HG02623 (cell line): ENCODE data around the gene MAEA.
"Not testable (repeated sequence)": the region's sequence is repeated elsewhere in the genome, so short reads cannot be mapped to it uniquely, and the experiment has no call there.

Experiments used
- ATAC-seq: cut with Tn5 transposase; IDR thresholded peaks from one replicate; pipeline ENCODE4 v1.9.1; 2021; ENCODE audit warnings: moderate library complexity; ENCODE audit not compliant: unreplicated experiment

Gene MAEA

DNA sequence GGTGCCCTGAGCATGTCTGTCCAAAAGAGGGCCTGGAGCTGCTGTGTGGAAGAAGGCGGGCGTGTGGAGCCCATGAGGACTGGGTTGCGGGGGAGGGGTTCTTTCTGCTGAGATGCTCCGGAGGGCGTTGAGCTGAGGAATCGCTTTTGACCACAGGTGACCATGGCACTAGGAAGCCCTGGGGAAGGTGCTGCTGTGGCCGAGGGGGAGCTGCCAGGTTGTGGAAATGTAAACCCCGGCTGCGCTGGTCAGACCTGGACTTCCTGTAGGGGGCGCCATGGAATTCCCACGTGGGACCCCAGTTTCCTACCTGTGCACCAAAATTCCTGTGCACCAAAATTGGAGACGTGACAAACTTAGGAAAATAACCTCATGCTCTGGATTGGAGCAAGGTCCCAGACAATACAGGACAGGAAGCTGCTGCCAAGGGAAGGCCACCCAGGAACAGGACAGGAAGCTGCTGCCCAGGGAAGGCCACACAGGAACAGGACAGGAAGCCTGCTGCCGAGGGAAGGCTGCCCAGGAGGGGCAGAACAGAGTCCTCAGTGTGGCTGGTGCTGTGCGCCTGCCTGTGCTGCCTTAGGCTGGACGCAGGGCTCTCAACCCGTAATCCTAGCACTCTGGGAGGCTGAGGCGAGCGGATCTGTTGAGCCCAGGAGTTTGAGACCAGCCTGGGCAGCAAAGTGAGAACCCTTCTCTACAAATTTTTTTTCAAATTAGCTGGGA lies 29.0 kb downstream of the MAEA start:
- ATAC-seq: no peak

DNA sequence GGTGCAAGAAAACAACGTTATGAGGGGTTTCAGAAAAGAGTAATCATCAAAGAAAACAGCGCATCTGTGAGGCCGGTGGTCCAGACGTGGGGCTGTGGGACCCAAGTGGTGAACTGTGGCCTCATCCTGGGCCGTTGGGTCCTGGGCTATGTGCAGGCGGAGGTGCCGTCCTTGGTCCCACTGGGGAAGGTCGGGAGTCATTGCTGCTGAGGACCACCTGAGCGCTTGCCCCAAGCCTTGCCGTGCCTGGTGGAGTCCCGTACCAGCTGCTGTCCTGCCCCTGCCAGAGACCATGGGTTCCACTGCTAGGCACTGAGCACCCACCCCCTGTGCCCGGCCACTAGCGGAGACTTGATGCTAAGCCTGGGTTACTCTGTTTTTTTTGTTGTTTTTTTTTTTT lies 31.8 kb downstream of the MAEA start:
- ATAC-seq: no peak

DNA sequence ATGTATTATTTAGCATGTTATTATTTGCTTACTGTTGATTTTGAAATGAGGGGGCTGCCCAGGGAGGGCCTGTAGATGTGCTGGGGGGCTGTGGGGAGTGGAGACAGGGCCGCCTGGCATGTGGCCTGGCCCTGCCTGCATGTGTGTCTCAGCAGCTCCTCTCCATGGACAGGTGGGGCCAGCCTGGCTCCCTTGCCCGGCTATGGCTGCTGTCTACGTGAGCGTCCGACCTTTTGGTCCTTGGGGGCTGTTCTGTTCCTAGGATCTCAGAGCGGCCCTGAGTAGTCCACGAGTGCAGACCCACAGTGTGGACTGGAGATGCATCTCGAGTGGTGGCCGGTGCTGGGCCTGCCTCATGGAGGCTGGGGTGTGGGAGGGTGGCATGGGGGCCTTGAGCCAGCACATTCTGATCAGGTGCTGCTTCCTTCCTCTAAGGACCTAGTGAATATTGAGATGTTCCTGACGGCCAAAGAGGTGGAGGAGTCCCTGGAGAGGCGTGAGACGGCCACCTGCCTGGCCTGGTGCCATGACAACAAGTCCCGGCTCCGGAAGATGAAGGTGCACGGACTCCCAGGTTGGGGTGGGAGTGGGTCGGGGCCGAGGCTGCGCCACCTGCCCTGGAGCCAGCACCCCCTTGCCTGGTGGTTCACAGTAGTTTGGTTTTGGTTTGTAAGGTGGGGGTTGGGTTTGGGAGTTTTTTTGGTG lies 32.4 kb downstream of the MAEA start:
- no peak for ATAC-seq

DNA sequence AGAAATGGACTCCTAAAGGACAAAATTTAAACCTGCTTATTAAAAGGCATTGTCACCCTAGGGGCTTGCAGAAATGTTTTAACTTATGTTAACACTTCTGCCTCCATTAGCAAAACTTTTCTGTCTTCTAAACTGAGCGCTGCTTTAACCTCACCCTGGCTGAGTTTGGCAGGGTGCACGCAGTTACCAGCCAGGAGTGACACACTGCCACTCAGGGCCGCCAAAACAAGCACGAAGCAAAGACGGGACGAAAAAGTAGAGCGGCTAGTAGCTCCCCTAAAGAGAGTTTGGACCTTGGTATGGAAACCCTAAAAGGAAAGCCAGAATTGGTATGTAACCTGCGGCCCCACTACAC lies 33.6 kb downstream of the MAEA start:
- no peak for ATAC-seq

DNA sequence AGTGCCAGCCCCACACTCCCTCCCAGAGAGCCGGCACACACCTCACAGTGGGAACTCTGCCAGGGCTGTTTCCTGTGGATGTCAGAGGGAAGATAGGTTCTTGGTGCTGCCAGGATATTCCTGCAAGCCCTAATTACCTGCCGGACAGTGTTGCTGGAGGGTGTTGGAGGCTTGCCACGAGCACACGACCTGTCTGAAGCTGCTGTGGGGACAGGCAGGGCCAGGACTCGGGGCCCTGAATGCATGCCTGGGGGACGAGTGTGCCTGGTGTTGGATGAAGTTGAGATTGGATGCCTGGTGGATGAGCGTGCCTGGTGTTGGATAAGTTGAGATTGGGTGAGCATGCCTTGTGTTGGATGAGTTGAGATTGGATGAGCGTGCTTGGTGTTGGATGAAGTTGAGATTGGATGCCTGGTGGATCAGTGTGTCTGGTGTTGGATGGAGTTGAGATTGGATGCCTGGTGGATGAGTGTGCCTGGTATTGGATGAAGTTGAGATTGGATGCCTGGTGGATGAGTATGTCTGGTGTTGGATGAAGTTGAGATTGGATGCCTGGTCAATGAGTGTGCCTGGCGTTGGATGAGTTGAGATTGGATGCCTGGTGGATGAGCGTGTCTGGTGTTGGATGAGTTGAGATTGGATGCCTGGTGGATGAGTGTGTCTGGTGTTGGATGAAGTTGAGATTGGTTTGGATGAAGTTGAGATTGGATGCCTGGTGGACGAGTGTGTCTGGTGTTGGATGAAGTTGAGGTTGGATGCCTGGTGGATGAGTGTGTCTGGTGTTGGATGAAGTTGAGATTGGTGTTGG lies 34.1 kb downstream of the MAEA start:
- no peak for ATAC-seq

DNA sequence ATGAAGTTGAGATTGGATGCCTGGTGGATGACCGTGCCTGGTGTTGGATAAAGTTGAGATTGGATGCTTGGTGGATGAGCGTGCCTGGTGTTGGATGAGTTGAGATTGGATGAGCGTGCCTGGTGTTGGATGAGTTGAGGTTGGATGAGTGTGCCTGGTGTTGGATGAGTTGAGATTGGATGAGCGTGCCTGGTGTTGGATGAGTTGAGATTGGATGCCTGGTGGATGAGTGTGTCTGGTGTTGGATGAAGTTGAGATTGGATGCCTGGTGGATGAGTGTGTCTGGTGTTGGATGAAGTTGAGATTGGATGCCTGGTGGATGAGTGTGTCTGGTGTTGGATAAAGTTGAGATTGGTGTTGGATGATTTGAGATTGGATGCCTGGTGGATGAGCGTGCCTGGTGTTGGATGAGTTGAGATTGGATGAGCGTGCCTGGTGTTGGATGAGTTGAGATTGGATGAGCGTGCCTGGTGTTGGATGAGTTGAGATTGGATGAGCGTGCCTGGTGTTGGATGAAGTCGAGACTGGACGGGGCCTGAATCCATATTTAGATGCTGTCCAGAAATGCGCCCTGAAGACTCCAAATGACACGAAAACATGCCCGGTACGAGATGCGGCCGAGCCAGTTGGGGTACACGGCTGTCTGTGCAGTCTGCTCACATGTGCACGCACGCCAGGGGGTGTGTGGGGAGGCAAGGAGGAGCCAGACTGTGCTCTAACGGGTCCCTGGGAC lies 34.9 kb downstream of the MAEA start:
- not testable (repeated sequence) for ATAC-seq

DNA sequence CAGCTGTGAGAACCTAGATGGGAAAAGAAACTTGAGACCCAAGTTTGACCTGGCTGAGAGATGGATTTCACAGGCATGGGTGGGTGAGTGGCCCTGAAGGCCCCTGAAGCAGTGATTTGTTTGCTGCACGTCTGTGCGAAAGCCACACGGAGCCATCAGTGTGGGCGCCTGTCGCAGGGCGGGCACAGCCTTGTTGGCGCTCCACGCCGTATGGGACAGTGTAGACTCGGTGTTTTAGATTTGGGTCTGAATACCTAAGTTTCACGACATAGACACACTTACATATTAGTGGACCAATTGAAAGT lies 35.4 kb downstream of the MAEA start:
- no peak for ATAC-seq

DNA sequence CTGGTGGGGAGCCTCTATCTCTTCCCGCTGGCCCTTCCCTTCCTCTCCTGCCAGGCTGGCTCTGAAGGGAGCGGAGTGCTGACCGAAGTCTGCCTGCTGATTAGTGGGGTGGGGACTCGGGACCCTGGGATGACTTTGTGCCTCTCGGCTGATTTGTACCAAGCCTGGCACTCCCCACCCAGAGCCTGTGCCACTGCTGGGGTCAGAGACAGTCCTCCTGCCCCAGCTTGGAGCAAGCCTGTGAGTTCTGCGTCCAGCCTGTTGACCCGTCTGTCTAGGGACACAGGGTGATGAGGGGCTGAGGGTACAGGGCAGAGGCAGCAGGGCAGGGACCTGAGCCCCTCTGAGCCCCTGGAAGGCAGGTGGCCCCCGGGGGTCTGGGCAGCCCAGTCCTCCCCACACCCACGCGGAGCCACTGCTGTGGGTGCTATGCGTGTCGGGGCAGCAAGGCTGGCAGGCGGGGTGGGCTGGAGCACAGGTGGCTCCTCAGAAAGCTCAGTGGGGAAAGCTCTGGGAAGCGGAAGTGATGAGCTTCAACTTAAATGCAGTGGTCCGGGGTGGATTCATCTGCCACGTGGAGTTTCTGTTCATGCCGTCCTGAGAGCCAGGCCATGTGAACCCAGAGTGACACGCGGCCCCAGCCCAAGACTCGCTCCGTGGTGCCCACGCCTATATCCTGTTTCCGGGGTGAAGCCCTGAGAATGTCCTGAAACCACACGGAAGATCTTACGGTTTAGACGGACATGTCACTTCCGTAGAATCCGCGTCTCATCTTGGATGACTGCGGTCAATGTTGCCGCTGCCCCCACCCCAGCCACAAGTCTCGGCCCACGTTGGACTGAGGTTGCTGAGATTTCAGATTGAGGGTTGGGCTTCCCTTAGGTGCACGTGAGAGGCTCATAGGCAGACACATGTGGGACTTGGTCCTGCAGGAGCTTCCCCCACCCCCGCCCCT lies 36.3 kb downstream of the MAEA start:
- no peak for ATAC-seq

DNA sequence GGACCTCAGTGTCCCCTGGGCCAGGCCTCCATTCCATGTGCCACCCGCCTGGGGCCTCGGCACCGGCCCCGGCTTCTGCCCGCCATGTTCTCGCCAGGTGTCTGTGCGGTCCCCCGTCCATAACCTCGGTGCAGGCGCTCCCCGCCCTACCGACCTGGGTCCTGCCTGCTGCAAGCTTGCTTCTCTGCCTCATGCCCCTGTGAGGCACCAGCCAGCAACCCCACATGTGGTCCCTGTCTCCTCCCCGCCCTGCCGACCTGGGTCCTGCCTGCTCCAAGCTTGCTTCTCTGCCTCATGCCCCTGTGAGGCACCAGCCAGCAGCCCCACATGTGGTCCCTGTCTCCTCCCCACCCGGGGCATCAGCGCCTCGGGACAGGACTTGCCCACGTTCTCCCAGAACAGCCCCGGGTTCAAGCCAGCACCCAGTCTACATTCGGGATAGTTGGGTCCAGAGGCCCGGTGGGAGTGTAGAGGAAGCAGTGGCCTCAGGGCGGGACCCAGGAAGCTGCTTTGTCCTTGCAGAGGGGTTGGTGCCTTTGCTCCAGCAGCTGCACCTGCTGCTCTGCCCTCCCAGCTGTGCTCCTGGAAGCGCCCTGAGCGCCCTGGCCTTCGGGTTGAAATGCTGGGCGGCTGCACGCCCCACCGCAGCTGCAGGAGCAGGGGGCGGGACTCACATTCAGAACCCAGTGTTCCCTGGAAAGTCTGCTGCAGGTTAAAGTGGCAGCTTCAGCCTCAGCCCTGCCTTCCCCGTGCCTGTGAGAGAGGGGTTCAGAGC lies 37.2 kb downstream of the MAEA start:
- no peak for ATAC-seq

DNA sequence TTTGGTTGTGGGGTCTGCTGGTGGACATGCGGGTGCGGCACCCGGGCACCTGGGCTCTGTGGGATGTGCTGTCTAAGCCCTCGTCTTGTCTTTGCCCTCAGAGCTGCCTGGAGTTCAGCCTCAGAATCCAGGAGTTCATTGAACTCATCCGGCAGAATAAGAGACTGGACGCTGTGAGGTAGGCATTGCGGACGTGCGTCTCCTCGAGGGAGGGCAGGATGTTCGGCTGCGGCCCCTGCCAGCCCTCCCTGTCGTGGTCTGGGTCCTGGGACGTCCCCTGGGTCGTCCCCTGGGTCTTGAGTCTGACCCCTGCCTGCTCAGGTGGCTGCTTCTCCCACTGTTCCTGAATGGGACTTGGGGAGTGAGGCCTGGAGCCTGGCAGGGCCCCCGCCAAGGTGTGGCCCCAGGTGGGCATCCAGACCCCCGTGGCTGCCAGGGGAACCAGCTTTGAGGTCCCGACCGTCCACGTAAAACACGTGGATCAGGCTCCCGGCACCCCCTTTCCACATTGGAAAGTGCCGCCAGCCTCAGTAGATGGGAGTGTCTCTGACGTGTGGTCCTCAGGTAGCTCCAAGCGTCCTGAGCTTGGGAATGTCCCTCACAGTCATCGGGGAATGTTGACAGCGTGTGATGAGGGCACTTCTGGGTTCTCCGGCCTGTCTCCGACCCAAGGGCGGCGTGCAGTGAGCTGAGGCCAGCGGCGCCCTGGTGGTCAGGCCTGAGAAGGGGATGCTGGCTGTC lies 38.0 kb downstream of the MAEA start:
- ATAC-seq: no peak

DNA sequence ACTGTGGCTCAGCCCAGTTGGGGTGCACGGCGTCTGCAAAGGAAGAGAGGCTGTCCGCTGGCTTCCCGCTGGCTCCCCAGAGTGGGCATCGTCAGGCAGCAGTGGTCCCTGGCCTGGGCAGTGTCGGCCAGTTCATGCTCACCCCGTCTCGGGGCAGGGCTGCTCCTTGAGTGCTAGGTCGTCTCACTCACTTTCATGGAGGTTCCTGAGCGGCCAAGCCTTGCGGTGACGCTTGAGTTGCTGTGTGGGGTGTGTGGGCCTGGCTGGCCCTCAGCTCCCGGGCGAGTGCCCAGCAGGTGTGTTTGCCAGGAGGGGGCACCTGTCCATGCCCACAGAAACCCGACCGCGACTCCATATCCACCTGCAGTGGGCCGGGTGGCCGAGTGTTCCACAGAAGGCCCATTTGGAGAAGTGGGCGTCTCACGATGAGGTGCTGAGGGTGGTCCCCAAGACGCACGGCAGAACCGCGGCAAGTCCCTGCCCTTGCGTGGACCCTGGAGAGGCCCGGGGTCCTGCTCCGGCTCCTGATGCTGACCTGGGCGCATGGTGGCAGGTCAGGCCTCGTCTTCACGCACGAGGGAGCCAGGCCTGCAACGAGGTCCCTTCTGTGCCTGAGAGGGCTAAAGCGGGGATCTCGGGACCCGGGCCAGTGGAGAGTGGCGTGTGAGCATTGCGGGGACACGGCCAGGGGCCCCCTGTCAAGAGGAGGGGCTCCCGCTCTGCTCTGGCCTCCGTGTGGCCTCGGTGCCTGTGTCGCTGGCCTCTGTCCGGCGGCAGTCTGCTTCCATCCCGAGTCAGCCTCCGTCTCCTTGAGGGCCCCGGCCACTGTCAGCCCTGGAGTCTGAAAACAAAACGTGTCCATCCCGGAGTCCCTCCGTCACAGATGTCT lies 38.8 kb downstream of the MAEA start:
- no peak for ATAC-seq

DNA sequence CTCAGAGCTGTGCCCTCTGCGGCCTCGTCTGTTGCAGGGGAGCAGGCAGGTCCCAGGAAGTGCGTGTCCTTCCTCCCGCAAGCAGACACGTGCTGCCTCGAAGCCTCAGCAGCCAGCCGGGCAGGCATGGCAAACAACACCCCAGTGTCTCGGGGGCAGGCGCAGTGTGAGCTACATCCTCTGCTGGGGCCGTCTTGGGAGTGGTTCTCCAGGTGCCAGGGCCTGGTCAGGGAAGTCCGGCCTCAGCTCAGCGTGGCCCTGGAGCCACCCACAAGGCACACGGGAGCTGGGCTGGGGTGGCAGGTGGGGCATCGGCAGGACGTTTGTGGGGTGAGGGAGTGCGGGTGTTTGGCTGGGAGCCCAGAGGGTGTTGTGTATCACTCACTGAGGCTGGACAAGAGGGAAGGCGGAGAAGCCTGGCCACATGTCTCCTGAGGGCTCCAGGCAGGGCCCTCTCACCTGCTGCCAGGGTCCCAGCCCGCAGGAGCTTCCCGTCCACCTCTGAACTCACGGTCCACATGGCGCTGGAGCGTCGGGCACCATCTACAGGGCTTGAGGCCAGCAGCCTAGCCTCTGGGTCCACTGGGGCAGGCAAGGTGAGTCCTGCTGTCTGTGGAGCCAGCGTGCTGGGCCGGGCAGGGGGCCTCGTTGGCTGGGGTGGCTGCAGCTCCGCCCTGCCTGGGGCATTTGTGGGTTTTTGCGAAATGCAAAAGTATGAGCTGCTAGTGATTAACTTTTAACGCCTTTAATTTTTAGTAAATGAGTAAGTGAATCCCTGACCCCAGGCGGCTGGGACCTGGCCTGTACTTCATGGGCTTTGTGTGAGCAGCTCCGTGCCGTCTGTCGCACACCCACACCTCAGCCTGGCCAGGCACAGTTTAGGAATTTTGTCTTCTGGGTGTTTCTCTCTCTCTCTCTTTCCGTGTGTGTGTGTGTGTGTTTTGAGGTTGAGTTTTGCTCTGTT lies 40.0 kb downstream of the MAEA start:
- ATAC-seq: no peak

DNA sequence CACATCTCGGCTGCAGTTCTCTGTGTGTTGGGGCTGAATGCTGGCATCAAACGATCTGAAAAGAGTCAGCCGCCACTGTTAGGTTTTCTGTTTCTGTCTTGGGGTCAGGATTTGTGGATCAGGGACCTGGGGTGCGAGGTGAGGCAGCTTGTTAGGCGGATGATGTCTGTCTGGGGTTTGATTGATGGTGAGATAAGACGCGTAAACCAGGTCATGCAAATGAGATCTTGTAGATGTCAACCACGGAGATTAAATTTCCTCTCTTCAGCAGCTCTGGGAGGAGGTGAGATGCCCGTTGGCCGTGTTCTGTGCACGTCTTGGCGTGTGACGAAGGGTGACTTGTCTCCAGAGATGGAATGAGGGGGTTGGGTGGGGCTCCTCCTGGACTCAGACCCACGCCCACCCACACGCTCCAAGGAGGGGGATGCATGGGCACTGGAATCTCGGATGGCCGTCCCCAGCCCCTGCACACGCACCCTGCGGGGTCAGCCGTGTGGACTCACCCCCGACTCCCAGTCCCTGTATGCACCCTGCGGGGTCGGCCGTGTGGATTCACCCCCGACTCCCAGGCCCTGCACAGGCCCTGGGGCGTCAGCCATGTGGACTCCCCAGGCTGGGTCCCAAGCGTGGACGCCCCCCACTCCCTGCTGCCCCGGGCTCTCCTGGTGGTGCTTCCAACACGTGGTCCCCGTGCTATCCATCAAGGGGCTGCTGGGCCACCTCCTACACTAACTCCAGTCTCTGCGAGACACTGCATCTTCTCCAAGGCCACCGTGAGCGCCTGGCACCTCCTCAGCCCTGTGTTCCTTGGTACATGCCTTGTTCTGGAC lies 41.3 kb downstream of the MAEA start:
- no peak for ATAC-seq

DNA sequence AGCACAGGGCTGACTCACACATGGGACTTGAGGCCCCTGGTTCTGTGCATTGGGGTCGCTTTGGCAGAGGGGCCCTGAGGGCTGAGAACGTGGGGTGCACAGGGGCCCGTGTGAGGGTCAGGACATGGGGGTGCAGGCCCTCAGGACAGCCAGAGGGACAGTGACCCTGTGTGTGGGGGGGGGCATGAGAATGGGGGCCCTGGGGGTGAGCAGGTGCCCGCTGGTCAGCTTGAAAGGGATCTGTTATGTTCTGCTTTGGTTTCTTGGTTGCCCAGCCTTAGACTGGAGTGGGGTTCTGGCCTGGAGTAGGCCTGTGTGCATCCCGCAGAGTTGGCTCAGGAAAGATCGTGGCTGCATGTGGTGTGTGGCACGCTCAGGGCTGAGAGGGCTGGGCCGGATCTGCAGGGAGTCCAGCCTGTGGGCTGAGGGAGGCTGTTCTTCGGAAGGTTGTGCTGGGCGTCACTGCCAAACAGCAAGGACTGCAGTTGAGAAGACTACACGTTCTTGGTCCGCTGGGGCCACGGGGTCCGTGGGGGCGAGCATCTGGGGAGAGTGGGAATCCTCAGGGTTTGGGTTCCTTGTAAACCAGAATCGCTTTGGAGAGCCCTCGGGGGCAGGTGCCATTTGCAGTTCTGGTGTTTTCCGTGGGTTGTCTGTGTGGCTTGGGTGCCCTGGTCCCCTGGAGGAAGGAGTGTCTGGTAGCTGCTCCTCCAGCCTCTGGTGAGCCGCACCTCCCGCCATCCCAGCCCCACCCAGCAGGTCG lies 42.1 kb downstream of the MAEA start:
- no peak for ATAC-seq

DNA sequence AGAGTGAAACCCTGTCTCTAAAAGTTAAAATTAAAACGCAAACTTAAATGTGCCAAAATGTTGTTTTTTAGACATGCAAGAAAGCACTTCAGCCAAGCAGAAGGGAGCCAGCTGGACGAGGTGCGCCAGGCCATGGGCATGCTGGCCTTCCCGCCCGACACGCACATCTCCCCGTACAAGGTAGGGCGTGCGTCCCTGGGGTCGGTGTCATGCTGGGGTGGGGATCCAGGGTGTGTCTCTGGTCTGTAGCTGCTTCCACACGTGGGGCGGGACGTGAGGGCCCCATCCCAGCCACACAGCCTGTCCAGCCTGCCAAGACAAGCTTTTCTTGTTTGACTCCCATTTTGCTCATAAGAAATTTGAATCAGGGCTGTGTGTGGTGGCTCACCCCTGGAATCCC lies 43.0 kb downstream of the MAEA start:
- ATAC-seq: no peak
